ENCODE results near the gene CHI3L1.

DNA sequence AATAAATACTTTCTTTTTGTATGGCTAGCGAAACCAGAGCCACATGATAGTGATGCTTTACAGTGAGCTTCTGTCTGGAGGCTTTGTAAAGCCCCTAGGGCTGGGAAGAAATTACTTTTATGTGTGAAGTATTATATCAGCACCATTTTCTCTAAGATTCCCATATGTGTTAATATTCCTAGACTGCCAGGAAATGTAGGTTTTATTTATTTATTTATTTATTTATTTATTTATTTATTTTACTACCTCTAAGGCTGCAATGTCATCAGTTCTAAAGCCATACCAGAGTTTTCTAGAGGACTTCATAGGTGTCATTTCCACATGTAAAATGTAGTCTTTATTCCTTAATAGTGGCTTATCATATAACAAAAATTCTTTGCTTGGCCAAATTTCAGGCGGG, 4.4 kb upstream of the CHI3L1 start:
- TF ChIP-seq, protein P1, sequence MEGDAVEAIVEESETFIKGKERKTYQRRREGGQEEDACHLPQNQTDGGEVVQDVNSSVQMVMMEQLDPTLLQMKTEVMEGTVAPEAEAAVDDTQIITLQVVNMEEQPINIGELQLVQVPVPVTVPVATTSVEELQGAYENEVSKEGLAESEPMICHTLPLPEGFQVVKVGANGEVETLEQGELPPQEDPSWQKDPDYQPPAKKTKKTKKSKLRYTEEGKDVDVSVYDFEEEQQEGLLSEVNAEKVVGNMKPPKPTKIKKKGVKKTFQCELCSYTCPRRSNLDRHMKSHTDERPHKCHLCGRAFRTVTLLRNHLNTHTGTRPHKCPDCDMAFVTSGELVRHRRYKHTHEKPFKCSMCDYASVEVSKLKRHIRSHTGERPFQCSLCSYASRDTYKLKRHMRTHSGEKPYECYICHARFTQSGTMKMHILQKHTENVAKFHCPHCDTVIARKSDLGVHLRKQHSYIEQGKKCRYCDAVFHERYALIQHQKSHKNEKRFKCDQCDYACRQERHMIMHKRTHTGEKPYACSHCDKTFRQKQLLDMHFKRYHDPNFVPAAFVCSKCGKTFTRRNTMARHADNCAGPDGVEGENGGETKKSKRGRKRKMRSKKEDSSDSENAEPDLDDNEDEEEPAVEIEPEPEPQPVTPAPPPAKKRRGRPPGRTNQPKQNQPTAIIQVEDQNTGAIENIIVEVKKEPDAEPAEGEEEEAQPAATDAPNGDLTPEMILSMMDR (IDR thresholded peaks at IDR 0.05; ENCODE audit: insufficient read depth, low read depth, low read length) = no peak
- no peak for TF ChIP-seq EZH2 (IDR thresholded peaks at IDR 0.05; ENCODE audit: insufficient read depth, low read length)
